Spleen (tissue), 7 donors: ENCODE measurements around the gene NFATC2.

ENCODE experiments used
- POLR2A ChIP-seq, 3 donors: fragments of 450-650 bp; IDR thresholded peaks; one replicate each; pipeline ENCODE4 v1.5.1; 2017; ENCODE audit warnings: antibody characterized with exemption in 3 of 3, mild to moderate bottlenecking in 1 of 3
- TF ChIP-seq, protein P1 (sequence below), 11 experiments: fragments of 200-600 bp in 7 of 11; fragments of 450-650 bp in 4 of 11; sonication (generic) in 4 of 11; IDR thresholded peaks in 8 of 11; conservative IDR thresholded peaks in 3 of 11; 1 replicate in 7 of 11; 2 replicates in 4 of 11; pipeline versions ENCODE4 v1.4.0 to v1.8.0; 2016 to 2021; ENCODE audit warnings: antibody characterized with exemption in 11 of 11, inconsistent platforms in 4 of 11, mild to moderate bottlenecking in 1 of 11
- donor health status: DM: no; HTN: no; CAD: no; lungs with moderate emphysema.
- donor health status: DM: no; HTN: no; CAD: no.
- donor health status: DM: no; HTN: no; CAD: no.

DNA sequence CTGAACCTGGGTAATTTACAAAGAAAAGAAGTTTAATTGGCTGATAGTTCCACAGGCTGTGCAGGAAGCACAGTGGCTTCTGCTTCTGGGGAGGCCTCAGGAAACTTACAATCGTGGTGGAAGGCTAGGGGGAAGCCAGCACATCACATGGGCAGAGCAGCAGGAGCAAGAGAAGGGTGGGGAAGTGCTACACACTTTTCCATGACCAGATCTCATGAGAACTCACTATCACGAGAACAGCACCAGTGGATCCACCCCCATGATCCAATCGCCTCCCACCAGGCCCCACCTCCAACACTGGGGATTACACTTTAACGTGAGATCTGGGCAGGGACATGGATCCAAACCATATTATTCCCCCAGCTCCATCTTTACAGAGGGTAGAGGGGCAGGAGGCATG lies 166.4 kb downstream of the NFATC2 start:
- TF ChIP-seq, protein P1, sequence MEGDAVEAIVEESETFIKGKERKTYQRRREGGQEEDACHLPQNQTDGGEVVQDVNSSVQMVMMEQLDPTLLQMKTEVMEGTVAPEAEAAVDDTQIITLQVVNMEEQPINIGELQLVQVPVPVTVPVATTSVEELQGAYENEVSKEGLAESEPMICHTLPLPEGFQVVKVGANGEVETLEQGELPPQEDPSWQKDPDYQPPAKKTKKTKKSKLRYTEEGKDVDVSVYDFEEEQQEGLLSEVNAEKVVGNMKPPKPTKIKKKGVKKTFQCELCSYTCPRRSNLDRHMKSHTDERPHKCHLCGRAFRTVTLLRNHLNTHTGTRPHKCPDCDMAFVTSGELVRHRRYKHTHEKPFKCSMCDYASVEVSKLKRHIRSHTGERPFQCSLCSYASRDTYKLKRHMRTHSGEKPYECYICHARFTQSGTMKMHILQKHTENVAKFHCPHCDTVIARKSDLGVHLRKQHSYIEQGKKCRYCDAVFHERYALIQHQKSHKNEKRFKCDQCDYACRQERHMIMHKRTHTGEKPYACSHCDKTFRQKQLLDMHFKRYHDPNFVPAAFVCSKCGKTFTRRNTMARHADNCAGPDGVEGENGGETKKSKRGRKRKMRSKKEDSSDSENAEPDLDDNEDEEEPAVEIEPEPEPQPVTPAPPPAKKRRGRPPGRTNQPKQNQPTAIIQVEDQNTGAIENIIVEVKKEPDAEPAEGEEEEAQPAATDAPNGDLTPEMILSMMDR (IDR thresholded peaks at IDR 0.05 in 8 of 11, conservative IDR thresholded peaks at IDR 0.05 in 3 of 11), result no peak
- no peak for TF ChIP-seq POLR2A (IDR thresholded peaks at IDR 0.05)
